Pancreas (tissue), 10 donors: ENCODE measurements around the gene PLN. TPM values are rescaled to one million over a fixed set of nuclear protein-coding genes. Genes with fewer than 3 reads are reported as not detected.

Source experiments
- ATAC-seq, 4 donors: fragments of 200-7000 bp; cut with Tn5 transposase; one replicate each; pipeline versions ENCODE4 v1.8.0 to v1.9.1; 2020; ENCODE audit warnings: mild to moderate bottlenecking in 4 of 4, moderate library complexity in 4 of 4
- DNase-seq, 6 donors: peaks; one replicate each; pipeline ENCODE4 v3.0.0-alpha.2; 2020
- FAIRE-seq: peaks from 2 replicates; lab custom pipeline; 2012; peaks lifted over from hg19 to GRCh38; lab: Jason Lieb, UNC
- H3K27ac ChIP-seq, 4 donors: fragments of 200-600 bp; sonication (generic); 1 replicate in 3 of 4; 2 replicates in 1 of 4; pipeline versions ENCODE4 v1.5.0 to v1.8.0; 2020
- H3K27me3 ChIP-seq, 4 donors: fragments of 200-600 bp; one replicate each; pipeline ENCODE4 v1.8.0; 2021
- H3K36me3 ChIP-seq, 3 donors: fragments of 200-600 bp; sonication (generic) in 1 of 3; one replicate each; pipeline versions ENCODE4 v1.5.0 to v1.8.0; 2020 to 2021
- H3K4me1 ChIP-seq, 3 donors: fragments of 200-600 bp; one replicate each; pipeline ENCODE4 v1.8.0; 2021
- H3K4me3 ChIP-seq, 4 donors: fragments of 200-600 bp; sonication (generic) in 2 of 4; one replicate each; pipeline versions ENCODE4 v1.5.0 to v1.8.0; 2020 to 2021
- H3K9me3 ChIP-seq, 4 donors: fragments of 200-600 bp; one replicate each; pipeline ENCODE4 v1.8.0; 2021
- WGBS, 2 donors: extraction: QIAGEN DNeasy Blood & Tissue Kit; methylation state at CpG; one replicate each; pipeline ENCODE4 v1.1.7; 2013; 5-methylcytosine and 5-hydroxymethylcytosine counted together
- intact Hi-C, 3 donors: fragments of 100-400 bp; cut with DNase I; formaldehyde crosslinking; loops; one replicate each; pipeline versions ENCODE4 v1.11.1 to v1.14.2; 2022
- polyA plus RNA-seq, 2 donors: library from polyadenylated mRNA; stranded (reverse); fragments of 200-250 nt; gene quantifications; one replicate each; pipeline ENCODE4 v1.2.3, GENCODE V29; 2013
- total RNA-seq, 6 donors: library from RNA; stranded (reverse); fragmentation: NEBNext Ultra II Directional in 4 of 6; extraction: Animal tissue kit (Norgen Biotek cat#: 25700) in 4 of 6; gene quantifications; one replicate each; pipeline versions ENCODE4 v1.2.1 to v1.2.4, GENCODE V29; 2021 to 2023
- TF ChIP-seq, protein P1 (sequence below), 4 donors: fragments of 200-600 bp; sonication (generic) in 3 of 4; IDR thresholded peaks; one replicate each; pipeline versions ENCODE4 v1.5.0 to v1.8.0; 2021; ENCODE audit warnings: antibody characterized with exemption in 4 of 4
- donor health status: healthy with polysubstance abuse.
- donor health status: DM: no; HTN: no; CAD: no; lungs with moderate emphysema.
- donor health status: DM: no; HTN: no; CAD: no.
- donor health status: control.
- donor health status: control.
- donor health status: Bipolar disorder and iron deficiency.
- donor health status: DM: yes; HTN: yes; CAD: no.
- donor health status: DM: no; HTN: no; CAD: no.
- donor health status: DM: no; HTN: no; CAD: no.
- donor health status: DM: yes; HTN: yes; CAD: no.

The PLN gene
- total and polyA plus RNA-seq, 8 donors: 0.09 to 2.8 (median 0.79) TPM

GRCh38 chr6:118586746-118587485 lies 38.8 kb downstream of the PLN start:
- TF ChIP-seq, protein P1, sequence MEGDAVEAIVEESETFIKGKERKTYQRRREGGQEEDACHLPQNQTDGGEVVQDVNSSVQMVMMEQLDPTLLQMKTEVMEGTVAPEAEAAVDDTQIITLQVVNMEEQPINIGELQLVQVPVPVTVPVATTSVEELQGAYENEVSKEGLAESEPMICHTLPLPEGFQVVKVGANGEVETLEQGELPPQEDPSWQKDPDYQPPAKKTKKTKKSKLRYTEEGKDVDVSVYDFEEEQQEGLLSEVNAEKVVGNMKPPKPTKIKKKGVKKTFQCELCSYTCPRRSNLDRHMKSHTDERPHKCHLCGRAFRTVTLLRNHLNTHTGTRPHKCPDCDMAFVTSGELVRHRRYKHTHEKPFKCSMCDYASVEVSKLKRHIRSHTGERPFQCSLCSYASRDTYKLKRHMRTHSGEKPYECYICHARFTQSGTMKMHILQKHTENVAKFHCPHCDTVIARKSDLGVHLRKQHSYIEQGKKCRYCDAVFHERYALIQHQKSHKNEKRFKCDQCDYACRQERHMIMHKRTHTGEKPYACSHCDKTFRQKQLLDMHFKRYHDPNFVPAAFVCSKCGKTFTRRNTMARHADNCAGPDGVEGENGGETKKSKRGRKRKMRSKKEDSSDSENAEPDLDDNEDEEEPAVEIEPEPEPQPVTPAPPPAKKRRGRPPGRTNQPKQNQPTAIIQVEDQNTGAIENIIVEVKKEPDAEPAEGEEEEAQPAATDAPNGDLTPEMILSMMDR (IDR thresholded peaks at IDR 0.05): no peak
- FAIRE-seq (no peak), ATAC-seq (peak; percentile 53 to 65 (median 58)), DNase-seq (no peak)
- no peaks in the 10 kb centered on the region for H3K36me3 ChIP-seq
- H3K9me3 ChIP-seq: no peaks in the 10 kb centered on the region
- H3K4me1 ChIP-seq: peaks cover 3 to 14% (median 5%) of the 10 kb centered on the region in 3 donors
- intact Hi-C loops: no loop called here
- no peaks in the 10 kb centered on the region for H3K27me3 ChIP-seq
- WGBS, 2 donors: 41 to 51% methylated on average over 5 of the region's 5 CpGs
- H3K4me3 ChIP-seq: no peak overlapping the region
- no peak overlapping the region for H3K27ac ChIP-seq

DNA sequence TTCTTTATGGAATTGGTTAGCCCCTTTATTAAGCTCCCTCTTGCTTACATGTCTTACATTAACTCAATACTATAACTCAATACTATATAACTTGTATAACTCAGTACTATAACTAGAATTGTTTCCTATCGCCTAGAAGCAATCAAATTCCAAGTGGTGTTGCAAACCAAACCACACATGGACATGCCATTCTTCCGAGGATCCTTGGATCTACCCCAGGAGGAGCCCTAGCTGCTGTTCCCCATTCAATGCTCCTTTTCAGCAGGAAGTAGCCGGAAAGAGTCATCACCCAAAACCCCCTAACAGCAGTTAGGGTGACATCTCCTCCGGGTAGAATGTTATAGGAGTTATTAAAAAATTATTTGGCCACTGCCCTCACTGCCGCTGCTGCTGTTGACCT lies 40.5 kb downstream of the PLN start:
- Histone ChIP-seq H3K36me3 (no peaks in the 10 kb centered on the region), H3K9me3 (no peaks in the 10 kb centered on the region), H3K27me3 (no peaks in the 10 kb centered on the region), H3K4me3 (no peak overlapping the region), H3K27ac (no peak overlapping the region), H3K4me1 (peaks cover 3 to 8% (median 5%) of the 10 kb centered on the region in 3 donors)
- intact Hi-C loops: no loop called here
- TF ChIP-seq, protein P1 (IDR thresholded peaks at IDR 0.05): no peak
- no peak for FAIRE-seq
- 93 to 97% methylated on average over 5 of the region's 5 CpGs for WGBS, 2 donors
- no peak for ATAC-seq
- no peak for DNase-seq

DNA sequence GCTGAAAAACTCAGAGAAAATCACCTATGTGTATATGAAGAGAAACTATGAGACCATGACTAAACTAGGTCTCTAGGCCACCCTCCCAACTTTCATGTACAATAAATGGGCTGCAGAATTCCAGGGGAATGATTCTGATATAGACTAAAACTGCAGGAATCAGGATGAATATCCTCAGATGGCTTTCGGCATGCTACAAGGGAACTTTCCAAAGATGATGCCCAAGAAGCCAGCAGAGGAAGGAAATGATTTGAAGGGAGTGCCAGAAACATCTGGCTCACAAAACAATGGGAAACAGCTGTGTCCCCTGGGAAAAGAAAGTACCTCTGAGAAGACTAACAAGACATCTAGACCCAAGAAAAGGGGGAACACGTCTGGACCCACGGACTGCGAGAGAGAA lies 41.1 kb downstream of the PLN start:
- Histone ChIP-seq H3K4me1 (peaks cover 3 to 8% (median 5%) of the 10 kb centered on the region in 3 donors), H3K4me3 (no peak overlapping the region), H3K36me3 (no peaks in the 10 kb centered on the region), H3K9me3 (no peaks in the 10 kb centered on the region), H3K27me3 (no peaks in the 10 kb centered on the region), H3K27ac (no peak overlapping the region)
- DNase-seq: no peak
- FAIRE-seq: no peak
- intact Hi-C loops: no loop called here
- WGBS, 2 donors: 85 to 90% methylated on average over 4 of the region's 4 CpGs
- ATAC-seq: no peak
- TF ChIP-seq, protein P1 (IDR thresholded peaks at IDR 0.05): no peak

DNA sequence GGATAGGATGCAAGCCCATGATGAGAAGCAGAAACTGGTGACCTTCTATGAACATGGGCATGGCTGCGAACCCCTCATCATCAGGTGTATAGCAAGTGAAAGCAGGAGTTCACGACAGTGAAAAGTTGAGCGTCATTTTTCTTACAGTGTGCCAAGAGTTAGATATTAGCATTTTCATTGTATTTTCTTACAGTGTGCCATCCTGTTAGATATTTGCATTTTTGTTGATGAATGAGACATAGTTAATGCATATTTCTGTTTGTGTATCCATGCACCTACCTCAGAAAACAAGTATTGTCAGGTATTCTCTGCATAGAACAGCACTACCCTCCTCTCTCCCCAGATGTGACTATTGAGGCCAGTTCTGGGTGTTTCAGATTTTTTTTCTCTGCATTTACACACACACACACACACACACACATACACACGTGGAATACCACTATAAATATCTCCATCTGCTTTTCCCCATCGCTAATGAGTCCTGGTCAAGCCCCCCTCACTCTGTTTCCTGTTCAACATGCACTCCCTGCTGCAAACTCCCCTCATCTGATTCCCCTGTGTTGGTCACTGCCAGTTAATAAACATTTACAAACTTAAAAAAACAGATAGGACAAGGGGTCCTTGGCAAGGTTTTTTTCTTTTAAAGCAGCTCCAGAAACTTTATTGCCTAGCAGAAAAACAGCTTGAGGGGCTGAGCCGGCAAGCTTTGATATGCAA lies 41.7 kb downstream of the PLN start:
- no peak overlapping the region for H3K27ac ChIP-seq
- no peaks in the 10 kb centered on the region for H3K27me3 ChIP-seq
- WGBS, 2 donors: 63 to 74% methylated on average over 6 of the region's 6 CpGs
- DNase-seq (no peak), FAIRE-seq (no peak), ATAC-seq (no peak)
- TF ChIP-seq, protein P1 (IDR thresholded peaks at IDR 0.05): no peak
- peaks cover 3 to 8% (median 5%) of the 10 kb centered on the region in 3 donors for H3K4me1 ChIP-seq
- no peaks in the 10 kb centered on the region for H3K36me3 ChIP-seq
- no peaks in the 10 kb centered on the region for H3K9me3 ChIP-seq
- H3K4me3 ChIP-seq: no peak overlapping the region
- intact Hi-C loops: no loop called here
